ENCODE results near the gene ADAP1.

DNA sequence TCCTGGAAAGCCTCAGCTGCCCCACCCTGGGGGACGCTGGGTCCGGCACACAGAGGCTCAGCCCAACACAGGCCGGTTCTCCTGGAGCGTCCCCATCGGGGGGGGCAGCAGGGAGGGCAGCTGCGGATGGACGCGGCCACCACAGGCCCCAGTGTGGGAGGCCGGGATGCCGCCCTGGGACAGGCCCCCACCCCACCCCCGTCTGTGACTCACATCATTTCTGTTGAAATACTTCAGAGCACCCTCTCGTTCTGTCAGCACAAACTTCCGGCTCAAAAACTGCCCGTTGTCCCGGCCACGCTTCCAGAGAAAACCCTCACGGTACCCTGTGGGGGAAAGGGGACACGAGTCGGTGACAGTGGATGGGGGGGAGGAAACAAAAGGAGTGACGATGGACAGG, 49.6 kb downstream of the ADAP1 start:
- TF ChIP-seq, protein P1, sequence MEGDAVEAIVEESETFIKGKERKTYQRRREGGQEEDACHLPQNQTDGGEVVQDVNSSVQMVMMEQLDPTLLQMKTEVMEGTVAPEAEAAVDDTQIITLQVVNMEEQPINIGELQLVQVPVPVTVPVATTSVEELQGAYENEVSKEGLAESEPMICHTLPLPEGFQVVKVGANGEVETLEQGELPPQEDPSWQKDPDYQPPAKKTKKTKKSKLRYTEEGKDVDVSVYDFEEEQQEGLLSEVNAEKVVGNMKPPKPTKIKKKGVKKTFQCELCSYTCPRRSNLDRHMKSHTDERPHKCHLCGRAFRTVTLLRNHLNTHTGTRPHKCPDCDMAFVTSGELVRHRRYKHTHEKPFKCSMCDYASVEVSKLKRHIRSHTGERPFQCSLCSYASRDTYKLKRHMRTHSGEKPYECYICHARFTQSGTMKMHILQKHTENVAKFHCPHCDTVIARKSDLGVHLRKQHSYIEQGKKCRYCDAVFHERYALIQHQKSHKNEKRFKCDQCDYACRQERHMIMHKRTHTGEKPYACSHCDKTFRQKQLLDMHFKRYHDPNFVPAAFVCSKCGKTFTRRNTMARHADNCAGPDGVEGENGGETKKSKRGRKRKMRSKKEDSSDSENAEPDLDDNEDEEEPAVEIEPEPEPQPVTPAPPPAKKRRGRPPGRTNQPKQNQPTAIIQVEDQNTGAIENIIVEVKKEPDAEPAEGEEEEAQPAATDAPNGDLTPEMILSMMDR (IDR thresholded peaks at IDR 0.05): no peak
- TF ChIP-seq SIN3A (IDR thresholded peaks at IDR 0.05; ENCODE audit: borderline replicate concordance, insufficient read depth, low read depth, low read length): no peak
- TF ChIP-seq, protein P2, sequence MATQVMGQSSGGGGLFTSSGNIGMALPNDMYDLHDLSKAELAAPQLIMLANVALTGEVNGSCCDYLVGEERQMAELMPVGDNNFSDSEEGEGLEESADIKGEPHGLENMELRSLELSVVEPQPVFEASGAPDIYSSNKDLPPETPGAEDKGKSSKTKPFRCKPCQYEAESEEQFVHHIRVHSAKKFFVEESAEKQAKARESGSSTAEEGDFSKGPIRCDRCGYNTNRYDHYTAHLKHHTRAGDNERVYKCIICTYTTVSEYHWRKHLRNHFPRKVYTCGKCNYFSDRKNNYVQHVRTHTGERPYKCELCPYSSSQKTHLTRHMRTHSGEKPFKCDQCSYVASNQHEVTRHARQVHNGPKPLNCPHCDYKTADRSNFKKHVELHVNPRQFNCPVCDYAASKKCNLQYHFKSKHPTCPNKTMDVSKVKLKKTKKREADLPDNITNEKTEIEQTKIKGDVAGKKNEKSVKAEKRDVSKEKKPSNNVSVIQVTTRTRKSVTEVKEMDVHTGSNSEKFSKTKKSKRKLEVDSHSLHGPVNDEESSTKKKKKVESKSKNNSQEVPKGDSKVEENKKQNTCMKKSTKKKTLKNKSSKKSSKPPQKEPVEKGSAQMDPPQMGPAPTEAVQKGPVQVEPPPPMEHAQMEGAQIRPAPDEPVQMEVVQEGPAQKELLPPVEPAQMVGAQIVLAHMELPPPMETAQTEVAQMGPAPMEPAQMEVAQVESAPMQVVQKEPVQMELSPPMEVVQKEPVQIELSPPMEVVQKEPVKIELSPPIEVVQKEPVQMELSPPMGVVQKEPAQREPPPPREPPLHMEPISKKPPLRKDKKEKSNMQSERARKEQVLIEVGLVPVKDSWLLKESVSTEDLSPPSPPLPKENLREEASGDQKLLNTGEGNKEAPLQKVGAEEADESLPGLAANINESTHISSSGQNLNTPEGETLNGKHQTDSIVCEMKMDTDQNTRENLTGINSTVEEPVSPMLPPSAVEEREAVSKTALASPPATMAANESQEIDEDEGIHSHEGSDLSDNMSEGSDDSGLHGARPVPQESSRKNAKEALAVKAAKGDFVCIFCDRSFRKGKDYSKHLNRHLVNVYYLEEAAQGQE (IDR thresholded peaks at IDR 0.05; ENCODE audit: insufficient read depth in 1 of 2, low read depth in 2 of 2, low read length in 1 of 2): no peak
